ENCODE results near the gene ZBTB20.

ZBTB20 gene

DNA sequence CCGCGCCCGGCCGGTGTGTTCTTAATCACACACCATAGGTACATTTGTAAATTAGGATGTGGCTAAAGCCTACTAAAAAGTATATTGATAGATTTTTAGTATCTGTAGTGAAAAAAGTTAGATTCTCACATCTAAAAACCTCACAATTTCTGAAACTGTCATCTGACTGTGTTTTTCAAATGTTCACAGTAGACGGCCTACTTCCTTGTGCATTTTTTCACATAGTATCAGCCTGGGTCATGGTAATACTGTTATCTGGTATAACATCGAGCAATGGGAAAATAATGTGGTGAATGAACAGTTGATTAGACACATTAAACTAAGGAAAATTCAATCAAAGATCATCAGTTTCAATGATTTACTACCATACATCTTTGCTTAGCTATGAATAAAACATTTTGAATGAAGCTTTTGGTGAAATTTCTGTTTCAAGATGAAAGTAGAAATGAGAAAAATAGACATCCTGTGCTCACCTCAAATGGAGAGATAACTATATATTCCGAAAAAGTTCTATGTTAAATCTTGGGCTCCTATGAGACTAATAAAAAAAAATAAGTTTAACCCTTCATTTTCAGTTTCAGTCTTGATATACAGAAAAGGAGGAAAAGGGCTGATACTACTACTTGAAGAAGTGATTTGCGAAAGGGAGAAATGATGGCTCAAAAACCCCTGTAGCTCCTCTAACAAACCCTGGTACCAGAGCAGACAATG lies 262.7 kb downstream of the ZBTB20 start:
- DNase-seq: no peak
- H3K4me1 Mint-ChIP-seq: peaks cover 4% of the 10 kb centered on the region in 2 donors
- ATAC-seq (replicated peaks): no peak
- peaks cover 0 to 2% of the 10 kb centered on the region in 2 donors for H3K36me3 Mint-ChIP-seq
- H3K9me3 Mint-ChIP-seq: no peaks in the 10 kb centered on the region
- H3K27me3 Mint-ChIP-seq: no peaks in the 10 kb centered on the region
- no peak overlapping the region for H3K27ac Mint-ChIP-seq
- no peak overlapping the region for H3K4me3 Mint-ChIP-seq

DNA sequence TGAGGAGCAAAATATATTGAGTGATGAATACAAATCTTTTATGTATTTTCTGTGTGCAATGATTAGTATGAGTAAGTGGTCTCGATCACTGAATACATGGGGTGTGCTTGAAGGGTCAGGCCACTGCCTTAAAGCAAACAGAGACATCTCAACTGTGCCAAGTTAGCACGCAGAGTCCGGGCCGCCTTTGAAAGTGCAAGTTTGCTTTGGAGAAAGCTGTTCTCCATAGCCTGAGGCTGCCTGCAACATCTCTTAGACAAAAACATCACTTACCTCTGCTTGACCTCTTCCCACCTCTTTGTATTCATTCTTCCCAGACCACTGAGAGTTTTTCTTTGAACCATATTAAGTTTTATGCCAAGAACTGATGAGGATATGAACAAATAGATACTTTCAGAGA lies 267.0 kb downstream of the ZBTB20 start:
- no peak overlapping the region for H3K27ac Mint-ChIP-seq
- peaks cover 6 to 18% of the 10 kb centered on the region in 2 donors for H3K4me1 Mint-ChIP-seq
- no peak for DNase-seq
- ATAC-seq (replicated peaks): no peak
- no peaks in the 10 kb centered on the region for H3K27me3 Mint-ChIP-seq
- no peak overlapping the region for H3K4me3 Mint-ChIP-seq
- peaks cover 0 to 3% of the 10 kb centered on the region in 2 donors for H3K36me3 Mint-ChIP-seq
- no peaks in the 10 kb centered on the region for H3K9me3 Mint-ChIP-seq

DNA sequence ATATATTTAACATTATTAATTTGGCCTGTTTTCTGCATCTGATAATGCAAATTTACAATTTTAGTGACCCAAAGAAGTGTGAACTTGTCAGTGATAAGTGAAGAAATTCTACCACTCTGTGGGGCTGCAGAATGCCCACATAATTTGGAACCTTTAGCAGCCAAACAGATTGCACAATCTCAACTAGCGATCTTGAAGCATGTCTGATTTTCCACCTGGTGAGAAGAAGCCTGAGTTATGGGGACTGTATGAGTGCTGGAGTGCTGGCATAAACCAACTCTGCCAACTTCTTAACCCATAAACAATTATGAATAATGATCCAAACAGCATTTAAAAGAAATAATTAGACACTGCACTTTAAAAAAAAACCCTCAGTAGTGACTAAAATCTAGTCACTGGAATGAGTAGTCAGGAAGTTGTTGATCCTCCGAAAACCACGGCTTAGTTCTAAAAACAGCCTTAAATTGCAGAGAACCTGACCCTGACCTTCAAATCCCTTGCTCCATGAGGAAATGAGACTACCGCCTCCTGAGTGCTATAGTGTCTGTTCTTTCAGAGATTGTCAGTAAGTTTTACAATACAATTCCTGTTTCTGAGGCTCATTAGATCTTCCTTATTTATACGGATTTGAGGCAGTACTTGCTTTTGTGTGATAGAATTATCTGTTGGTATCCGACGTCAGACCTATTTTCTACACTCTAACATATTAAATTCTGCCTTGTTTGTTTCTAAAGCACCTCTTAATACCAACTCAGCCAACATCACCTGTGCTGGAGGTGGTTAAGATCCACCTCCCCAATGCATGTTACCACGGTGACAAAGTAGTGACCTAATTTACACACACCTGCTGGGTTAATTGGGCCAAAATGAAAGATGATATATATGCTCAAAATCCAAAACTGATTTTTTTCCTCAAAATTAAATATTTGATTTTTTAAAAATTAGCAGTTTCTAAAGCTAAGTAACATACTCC lies 267.7 kb downstream of the ZBTB20 start:
- Mint-ChIP-seq H3K27ac (no peak overlapping the region), H3K4me1 (peaks cover 11 to 25% of the 10 kb centered on the region in 2 donors), H3K4me3 (no peak overlapping the region), H3K27me3 (no peaks in the 10 kb centered on the region), H3K36me3 (peaks cover 0 to 3% of the 10 kb centered on the region in 2 donors), H3K9me3 (no peaks in the 10 kb centered on the region)
- ATAC-seq (replicated peaks) (peak; percentile 97 to 98), DNase-seq (peak; percentile 38)

DNA sequence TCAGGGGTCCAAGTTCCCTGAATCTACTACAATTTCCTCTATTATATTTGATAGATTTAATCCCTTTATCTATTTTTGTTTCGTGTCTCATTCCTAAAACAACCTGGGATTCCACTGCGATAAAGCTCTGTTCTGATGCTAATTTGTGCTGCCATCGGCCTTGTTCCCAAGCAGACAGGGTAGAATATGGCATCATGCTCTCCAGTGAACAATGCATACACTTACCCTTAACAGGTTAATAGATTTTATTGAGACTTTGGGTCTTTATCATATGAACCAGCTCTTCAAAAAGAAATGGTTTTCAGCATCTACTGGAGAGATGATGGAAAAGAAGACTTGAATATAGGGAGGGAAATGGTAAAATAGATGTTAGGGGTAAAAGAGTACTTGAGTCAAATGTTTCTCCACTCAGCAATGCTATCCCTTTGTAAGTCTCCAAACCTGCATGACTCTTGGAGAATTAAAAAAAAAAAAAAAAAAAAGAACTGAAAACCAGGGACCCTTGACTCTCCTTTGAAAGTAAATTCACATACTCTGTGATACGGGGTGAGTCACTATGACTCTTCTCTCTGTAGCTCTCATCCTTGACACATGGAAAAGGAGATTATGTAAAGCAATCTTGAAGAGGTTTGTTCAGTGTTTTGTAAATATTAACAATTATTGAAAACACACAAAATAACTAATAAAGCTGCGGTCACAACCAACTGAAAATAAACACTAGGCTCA lies 268.8 kb downstream of the ZBTB20 start:
- ATAC-seq (replicated peaks) (peak in 1 of 2 donors; percentile 37), DNase-seq (no peak)
- peaks cover 0 to 3% of the 10 kb centered on the region in 2 donors for H3K36me3 Mint-ChIP-seq
- H3K27me3 Mint-ChIP-seq: no peaks in the 10 kb centered on the region
- no peak overlapping the region for H3K27ac Mint-ChIP-seq
- peaks cover 12 to 26% of the 10 kb centered on the region in 2 donors for H3K4me1 Mint-ChIP-seq
- H3K4me3 Mint-ChIP-seq: no peak overlapping the region
- no peaks in the 10 kb centered on the region for H3K9me3 Mint-ChIP-seq

DNA sequence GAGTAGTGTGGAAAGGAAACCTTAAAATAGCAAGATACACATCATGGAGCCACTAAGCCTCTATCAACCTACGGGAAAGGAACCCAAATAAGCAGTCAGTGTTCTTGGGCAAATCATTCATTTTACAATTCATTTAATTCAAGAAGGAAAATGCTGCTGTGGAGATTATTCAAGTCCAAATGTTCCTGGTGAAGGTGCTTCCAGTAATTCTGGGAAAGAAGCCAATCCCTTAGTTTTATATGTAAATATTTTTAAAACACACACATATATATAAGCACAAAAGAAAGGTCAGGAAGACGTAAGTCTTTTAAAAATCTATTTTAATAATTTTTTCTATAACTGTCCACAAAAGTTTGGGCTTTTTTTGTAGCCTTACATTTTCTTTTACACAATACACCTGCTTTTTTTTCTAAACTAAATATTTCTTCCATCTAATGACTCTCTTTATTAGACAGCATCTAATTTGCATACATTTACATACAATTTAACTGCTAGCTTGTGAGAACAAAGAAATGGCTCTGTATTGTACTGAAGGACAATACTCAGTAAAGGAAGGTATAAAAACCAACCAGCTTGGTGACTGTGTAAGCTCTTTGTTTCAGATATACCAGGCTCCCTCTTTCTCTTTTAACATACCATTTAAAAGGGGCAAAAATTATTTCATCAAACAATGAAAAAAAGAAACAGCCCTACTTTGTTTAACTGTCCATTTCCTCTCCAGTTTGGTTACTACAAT lies 269.5 kb downstream of the ZBTB20 start:
- H3K9me3 Mint-ChIP-seq: no peaks in the 10 kb centered on the region
- no peak overlapping the region for H3K27ac Mint-ChIP-seq
- H3K27me3 Mint-ChIP-seq: no peaks in the 10 kb centered on the region
- no peak overlapping the region for H3K4me3 Mint-ChIP-seq
- no peak for ATAC-seq (replicated peaks)
- H3K4me1 Mint-ChIP-seq: peaks cover 13 to 27% of the 10 kb centered on the region in 2 donors
- no peak for DNase-seq
- H3K36me3 Mint-ChIP-seq: peaks cover 0 to 3% of the 10 kb centered on the region in 2 donors

DNA sequence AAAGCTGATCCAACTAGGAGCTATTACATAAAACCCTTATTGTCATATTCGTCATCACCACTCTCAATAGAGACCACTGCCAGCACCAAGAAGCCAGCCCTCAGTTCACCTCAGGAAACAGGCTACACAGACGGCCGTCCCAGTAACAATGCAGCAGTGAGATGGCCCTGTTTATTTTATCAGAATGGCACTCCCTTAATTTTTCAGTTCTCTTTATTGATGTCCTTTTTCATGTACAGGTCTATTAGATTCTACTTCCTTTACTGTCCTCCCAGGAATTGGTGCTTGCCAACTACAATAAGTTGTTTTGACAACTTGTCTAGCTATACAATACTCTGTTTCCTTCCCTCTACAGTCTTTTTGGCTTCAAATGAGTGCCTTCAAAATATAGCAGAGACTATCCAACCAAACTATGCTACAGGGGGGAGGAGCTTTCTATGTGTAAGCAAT lies 272.5 kb downstream of the ZBTB20 start:
- ATAC-seq (replicated peaks): no peak
- Mint-ChIP-seq H3K36me3 (peaks cover 2 to 5% of the 10 kb centered on the region in 2 donors), H3K27ac (no peak overlapping the region), H3K27me3 (no peaks in the 10 kb centered on the region), H3K4me1 (peaks cover 17 to 34% of the 10 kb centered on the region in 2 donors), H3K9me3 (peaks cover 0 to 1% of the 10 kb centered on the region in 2 donors), H3K4me3 (no peak overlapping the region)
- no peak for DNase-seq

DNA sequence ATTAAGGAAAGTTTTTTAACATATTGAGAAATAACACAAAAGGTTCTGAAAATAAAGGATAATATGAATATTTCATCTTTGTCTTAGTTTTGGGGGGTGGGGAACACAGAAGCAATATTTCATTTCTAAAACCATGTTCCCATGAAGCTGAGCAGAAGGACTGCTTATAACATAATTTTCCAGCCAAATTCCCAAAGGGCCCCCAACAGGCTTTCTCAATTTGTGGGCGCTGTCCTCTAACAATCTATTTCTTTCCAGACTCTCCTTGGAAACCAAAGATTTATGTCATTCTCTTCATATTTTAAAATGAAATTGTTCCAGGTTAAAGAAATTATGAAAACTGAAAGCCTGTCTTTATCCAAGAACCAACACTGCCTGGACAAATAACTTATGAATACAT lies 273.5 kb downstream of the ZBTB20 start:
- ATAC-seq (replicated peaks): no peak
- Mint-ChIP-seq H3K4me3 (no peak overlapping the region), H3K27me3 (no peaks in the 10 kb centered on the region), H3K9me3 (peaks cover 0 to 1% of the 10 kb centered on the region in 2 donors), H3K27ac (no peak overlapping the region), H3K36me3 (peaks cover 2 to 5% of the 10 kb centered on the region in 2 donors), H3K4me1 (peaks cover 14 to 25% of the 10 kb centered on the region in 2 donors)
- DNase-seq: no peak

DNA sequence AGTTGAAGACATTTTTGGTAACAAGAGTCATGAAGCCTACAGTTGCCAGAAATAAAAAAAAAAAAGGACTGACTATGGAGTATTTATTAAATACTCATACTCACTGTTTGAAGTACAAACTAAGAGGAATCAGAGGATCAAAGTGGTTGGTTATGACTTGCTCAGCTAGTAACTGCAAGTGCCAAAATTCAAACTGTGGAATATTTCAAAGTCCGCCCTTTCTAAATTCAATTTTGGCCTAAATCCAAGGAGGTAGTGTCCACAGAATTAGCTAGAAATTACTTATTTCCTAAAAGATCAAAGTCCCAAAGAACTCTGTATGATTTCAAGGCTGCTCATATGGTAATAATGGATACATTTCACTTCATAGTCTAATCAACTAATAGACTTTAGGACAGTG lies 274.5 kb downstream of the ZBTB20 start:
- Mint-ChIP-seq H3K27me3 (no peaks in the 10 kb centered on the region), H3K4me1 (peaks cover 14 to 19% of the 10 kb centered on the region in 2 donors), H3K36me3 (peaks cover 2 to 3% of the 10 kb centered on the region in 2 donors), H3K4me3 (no peak overlapping the region), H3K9me3 (peaks cover 0 to 1% of the 10 kb centered on the region in 2 donors), H3K27ac (no peak overlapping the region)
- ATAC-seq (replicated peaks) (no peak), DNase-seq (no peak)

DNA sequence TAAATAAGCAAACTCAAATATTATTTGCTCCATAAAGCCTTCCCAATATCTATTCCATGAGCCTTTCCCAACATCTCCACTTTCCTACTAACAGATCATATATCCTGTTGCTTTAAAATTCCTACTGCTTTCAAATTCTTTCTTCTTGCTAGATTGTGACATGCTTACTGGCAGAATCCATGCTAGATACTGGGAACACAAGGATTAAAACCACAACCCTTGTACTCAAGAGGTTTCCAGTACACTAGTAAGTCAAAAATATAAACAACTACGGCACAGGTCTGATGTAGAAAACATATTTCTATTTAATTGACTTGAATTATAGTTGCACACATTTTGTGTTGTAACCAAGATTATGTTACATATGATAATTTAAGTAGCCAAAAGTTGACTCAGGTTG lies 275.0 kb downstream of the ZBTB20 start:
- Mint-ChIP-seq H3K27ac (no peak overlapping the region), H3K4me3 (no peak overlapping the region), H3K9me3 (peaks cover 0 to 1% of the 10 kb centered on the region in 2 donors), H3K4me1 (peaks cover 14 to 19% of the 10 kb centered on the region in 2 donors), H3K36me3 (peaks cover 2 to 7% of the 10 kb centered on the region in 2 donors), H3K27me3 (no peaks in the 10 kb centered on the region)
- ATAC-seq (replicated peaks): no peak
- DNase-seq: no peak

DNA sequence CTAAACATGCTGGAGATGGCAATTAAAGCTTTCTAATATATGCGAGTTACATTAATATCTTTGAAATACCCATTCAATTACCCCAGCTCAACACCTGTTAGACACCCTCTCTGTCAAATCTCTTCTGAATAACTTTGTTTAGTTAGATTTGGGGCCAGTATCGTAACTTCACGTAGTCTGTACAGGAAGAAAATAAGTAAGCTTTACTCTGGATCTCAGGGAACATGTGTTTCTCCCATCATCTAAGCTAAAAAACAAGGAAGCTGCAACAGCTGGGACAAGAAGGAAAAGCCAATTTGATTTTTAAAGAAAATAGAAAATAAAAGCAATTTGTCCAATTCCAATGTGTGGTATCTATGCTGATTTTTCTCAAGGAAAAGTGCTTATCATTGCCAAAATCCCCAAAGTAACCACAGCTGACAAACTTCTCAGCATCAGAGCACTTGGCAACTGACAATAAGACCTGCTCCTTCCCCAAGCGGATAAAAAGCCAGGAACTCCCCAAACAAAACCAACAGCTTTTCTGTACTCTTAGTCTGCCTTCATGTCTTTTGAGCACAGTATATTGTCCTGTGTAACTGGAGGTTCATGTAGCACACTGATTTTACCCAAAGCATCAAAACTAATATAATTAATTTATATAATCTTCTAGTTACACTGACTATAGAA lies 279.1 kb downstream of the ZBTB20 start:
- ATAC-seq (replicated peaks): no peak
- Mint-ChIP-seq H3K27me3 (no peaks in the 10 kb centered on the region), H3K4me1 (peaks cover 10 to 24% of the 10 kb centered on the region in 2 donors), H3K4me3 (no peak overlapping the region), H3K27ac (no peak overlapping the region), H3K36me3 (peaks cover 2 to 7% of the 10 kb centered on the region in 2 donors), H3K9me3 (peaks cover 0 to 1% of the 10 kb centered on the region in 2 donors)
- no peak for DNase-seq

DNA sequence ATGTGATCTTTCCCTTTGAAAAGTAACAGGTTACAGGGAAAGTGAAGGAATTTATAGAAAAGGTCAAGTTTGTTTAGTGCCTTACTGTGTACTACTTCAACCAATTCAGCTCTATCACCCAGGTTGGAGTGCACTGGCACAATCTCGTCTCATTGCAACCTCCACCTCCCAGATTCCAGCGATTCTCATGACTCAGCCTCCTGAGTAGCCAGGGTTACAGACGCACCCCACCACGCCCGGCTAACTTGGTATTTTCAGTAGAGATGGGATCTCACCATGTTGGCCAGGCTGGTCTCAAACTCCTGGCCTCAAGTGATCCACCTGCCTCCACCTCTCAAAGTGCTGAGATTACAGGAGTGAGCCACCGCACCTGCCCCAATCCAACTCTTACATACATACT lies 279.7 kb downstream of the ZBTB20 start:
- no peak overlapping the region for H3K27ac Mint-ChIP-seq
- ATAC-seq (replicated peaks) (no peak), DNase-seq (no peak)
- H3K36me3 Mint-ChIP-seq: peaks cover 2 to 7% of the 10 kb centered on the region in 2 donors
- no peak overlapping the region for H3K4me3 Mint-ChIP-seq
- H3K4me1 Mint-ChIP-seq: peaks cover 10 to 21% of the 10 kb centered on the region in 2 donors
- no peaks in the 10 kb centered on the region for H3K27me3 Mint-ChIP-seq
- H3K9me3 Mint-ChIP-seq: peaks cover 0 to 1% of the 10 kb centered on the region in 2 donors

DNA sequence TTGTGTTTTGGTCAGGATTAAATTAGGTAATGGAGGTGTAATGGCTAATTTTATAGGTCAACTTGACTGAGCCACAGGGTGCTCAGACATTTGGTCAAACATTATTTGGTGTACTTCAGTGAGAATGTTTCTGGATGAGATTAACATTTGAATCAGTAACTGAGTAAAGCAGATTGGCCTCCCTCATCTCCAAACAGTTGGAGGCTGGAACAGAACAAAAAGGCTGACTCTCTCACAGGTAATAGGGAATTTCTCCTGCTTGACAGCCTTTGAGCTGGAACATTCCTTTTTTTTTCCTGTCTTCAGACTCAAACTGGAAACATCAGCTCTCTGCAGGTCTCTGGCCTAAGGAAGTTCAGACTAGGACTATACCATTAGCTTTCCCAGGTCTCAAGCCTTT lies 280.7 kb downstream of the ZBTB20 start:
- ATAC-seq (replicated peaks): no peak
- Mint-ChIP-seq H3K27me3 (no peaks in the 10 kb centered on the region), H3K9me3 (peaks cover 0 to 1% of the 10 kb centered on the region in 2 donors), H3K36me3 (peaks cover 2 to 7% of the 10 kb centered on the region in 2 donors), H3K4me1 (peaks cover 7 to 18% of the 10 kb centered on the region in 2 donors), H3K4me3 (no peak overlapping the region), H3K27ac (no peak overlapping the region)
- no peak for DNase-seq

DNA sequence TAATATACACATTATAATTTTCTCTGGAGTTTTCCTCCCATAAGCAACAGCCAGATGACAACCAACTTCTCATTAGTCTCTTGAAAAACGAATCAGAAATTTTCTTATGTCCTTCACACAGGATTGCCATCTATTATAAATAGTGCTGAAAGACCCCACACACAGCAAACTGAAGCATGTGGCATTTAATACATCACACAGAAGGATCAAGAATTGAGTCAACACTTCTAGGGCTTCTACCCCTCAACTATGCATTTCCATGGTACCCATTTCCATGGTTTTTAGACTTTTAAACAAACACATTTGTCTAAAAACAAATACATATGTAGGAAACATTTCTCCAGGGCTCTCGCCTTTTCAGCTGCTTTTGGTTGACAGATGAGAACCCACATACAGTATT lies 282.1 kb downstream of the ZBTB20 start:
- DNase-seq: no peak
- no peaks in the 10 kb centered on the region for H3K27me3 Mint-ChIP-seq
- H3K36me3 Mint-ChIP-seq: peaks cover 0 to 4% of the 10 kb centered on the region in 2 donors
- no peak for ATAC-seq (replicated peaks)
- H3K4me3 Mint-ChIP-seq: no peak overlapping the region
- H3K4me1 Mint-ChIP-seq: peaks cover 9 to 28% of the 10 kb centered on the region in 2 donors
- no peaks in the 10 kb centered on the region for H3K9me3 Mint-ChIP-seq
- no peak overlapping the region for H3K27ac Mint-ChIP-seq

Data from stimulated activated naive B cell treated with anti-CD40 and anti-IgM and Interleukin-4, amounts not matched to agents 10 μg/mL and 1 μg/mL and 100 μg/mL, for 72 hours (primary cell).